Measurements from ENCODE around the gene BCL10.

Gene BCL10

GRCh38 chr1:85276215-85276977, at the start of gene BCL10:
BCL10 (minus strand) TSS chr1:85276632; CDS start chr1:85276352, 280 bp downstream.
- DNase-seq (ENCODE audit: low read depth) = peak; percentile 92

GRCh38 chr1:85325920-85326319, 49.5 kb upstream of the BCL10 start:
- DNase-seq (ENCODE audit: low read depth) = no peak

- no peak for DNase-seq (ENCODE audit: low read depth)
Observed at GRCh38 chr1:85323770-85324169, 47.3 kb upstream of the BCL10 start.

- no peak for DNase-seq (ENCODE audit: low read depth)
Observed at GRCh38 chr1:85322655-85323054, 46.2 kb upstream of the BCL10 start.

GRCh38 chr1:85321237-85321964, 45.0 kb upstream of the BCL10 start:
- DNase-seq (ENCODE audit: low read depth) = no peak

GRCh38 chr1:85320371-85321131, 44.1 kb upstream of the BCL10 start:
- DNase-seq (ENCODE audit: low read depth) = no peak

- DNase-seq (ENCODE audit: low read depth) = no peak
Observed at GRCh38 chr1:85319931-85320330, 43.5 kb upstream of the BCL10 start.

- no peak for DNase-seq (ENCODE audit: low read depth)
Observed at GRCh38 chr1:85319491-85319890, 43.1 kb upstream of the BCL10 start.

- no peak for DNase-seq (ENCODE audit: low read depth)
Observed at GRCh38 chr1:85318217-85318616, 41.8 kb upstream of the BCL10 start.

- no peak for DNase-seq (ENCODE audit: low read depth)
Observed at GRCh38 chr1:85317560-85317959, 41.1 kb upstream of the BCL10 start.

- DNase-seq (ENCODE audit: low read depth) = no peak
Observed at GRCh38 chr1:85316321-85316720, 39.9 kb upstream of the BCL10 start.

- no peak for DNase-seq (ENCODE audit: low read depth)
Observed at GRCh38 chr1:85315789-85316188, 39.4 kb upstream of the BCL10 start.

- no peak for DNase-seq (ENCODE audit: low read depth)
Observed at GRCh38 chr1:85314726-85315125, 38.3 kb upstream of the BCL10 start.

GRCh38 chr1:85313888-85314696, 37.7 kb upstream of the BCL10 start:
- DNase-seq (ENCODE audit: low read depth) = no peak

- DNase-seq (ENCODE audit: low read depth) = no peak
Observed at GRCh38 chr1:85311818-85312217, 35.4 kb upstream of the BCL10 start.

GRCh38 chr1:85308833-85309350, 32.5 kb upstream of the BCL10 start:
- no peak for DNase-seq (ENCODE audit: low read depth)

- peak; percentile 41 for DNase-seq (ENCODE audit: low read depth)
Observed at GRCh38 chr1:85307987-85308832, 31.8 kb upstream of the BCL10 start.

GRCh38 chr1:85306236-85306635, 29.8 kb upstream of the BCL10 start:
- no peak for DNase-seq (ENCODE audit: low read depth)

- DNase-seq (ENCODE audit: low read depth) = no peak
Observed at GRCh38 chr1:85303440-85304162, 27.2 kb upstream of the BCL10 start.

GRCh38 chr1:85300140-85300539, 23.7 kb upstream of the BCL10 start:
- no peak for DNase-seq (ENCODE audit: low read depth)

All from stimulated activated CD8-positive, alpha-beta memory T cell treated with anti-CD3 and anti-CD28 coated beads, Interleukin-15, amount 100 ng/mL, for 1 hour (primary cell).